Measurements from ENCODE around the gene SCYGR1.
"Not testable (repeated sequence)": the region's sequence is repeated elsewhere in the genome, so short reads cannot be mapped to it uniquely, and the experiment has no call there.

SCYGR1 gene

DNA sequence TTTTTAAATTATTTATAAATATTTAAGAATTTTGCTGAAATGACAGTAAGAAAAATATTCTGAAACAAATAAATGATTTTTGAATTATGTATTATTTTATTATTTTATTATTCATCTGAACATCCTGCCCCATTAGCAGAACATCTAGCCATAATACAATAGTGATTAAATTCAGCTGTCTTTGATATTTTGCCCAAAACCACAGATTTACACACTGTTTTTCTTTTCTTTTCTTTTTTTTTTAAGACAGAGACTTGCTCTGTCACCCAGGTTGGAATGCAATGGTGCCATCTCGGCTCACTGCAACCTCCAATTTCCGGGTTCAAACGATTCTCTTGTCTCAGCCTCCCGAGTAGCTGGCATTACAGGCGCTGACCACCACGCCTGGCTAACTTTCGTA is 1.9 kb upstream of the SCYGR1 start:
- H3K4me1 ChIP-seq: peaks cover 7% of the 10 kb centered on the region; the same call in 1 of the 2 replicates
- no peak for TF ChIP-seq Cebpa-rat (IDR thresholded peaks at IDR 0.05)
- H3K27ac ChIP-seq: no peak overlapping the region
- no peak overlapping the region for H3K9ac ChIP-seq
- H3K4me3 ChIP-seq: no peak overlapping the region
- H3K9me3 ChIP-seq: no peaks in the 10 kb centered on the region
- no peaks in the 10 kb centered on the region for H3K27me3 ChIP-seq
- no peaks in the 10 kb centered on the region for H4K20me1 ChIP-seq
- no peak overlapping the region for H3K4me2 ChIP-seq
- H3K36me3 ChIP-seq: no peaks in the 10 kb centered on the region

DNA sequence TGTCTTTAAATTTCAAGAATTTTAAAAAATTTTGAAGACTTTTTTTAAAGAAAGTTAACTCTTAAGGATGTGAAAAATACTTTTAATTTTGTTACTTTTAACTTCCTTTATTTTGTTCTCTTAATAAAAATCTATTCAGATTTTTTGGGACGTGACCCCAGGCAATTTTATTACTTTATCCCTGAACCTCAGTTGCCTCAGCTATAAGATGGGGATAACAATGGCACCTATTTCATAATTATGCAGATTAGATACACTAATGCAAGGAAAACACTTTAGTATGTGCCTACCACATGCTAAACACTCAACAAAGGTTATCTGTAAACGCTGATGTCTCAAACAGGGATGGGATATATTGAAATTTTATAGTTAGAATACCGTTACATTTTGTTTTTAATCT is 1.5 kb upstream of the SCYGR1 start:
- Histone ChIP-seq H4K20me1 (no peaks in the 10 kb centered on the region), H3K9me3 (no peaks in the 10 kb centered on the region), H3K9ac (no peak overlapping the region), H3K27ac (no peak overlapping the region), H3K36me3 (no peaks in the 10 kb centered on the region), H3K4me2 (no peak overlapping the region), H3K27me3 (no peaks in the 10 kb centered on the region), H3K4me3 (no peak overlapping the region), H3K4me1 (peaks cover 7% of the 10 kb centered on the region; the same call in 1 of the 2 replicates)
- no peak for TF ChIP-seq Cebpa-rat (IDR thresholded peaks at IDR 0.05)

DNA sequence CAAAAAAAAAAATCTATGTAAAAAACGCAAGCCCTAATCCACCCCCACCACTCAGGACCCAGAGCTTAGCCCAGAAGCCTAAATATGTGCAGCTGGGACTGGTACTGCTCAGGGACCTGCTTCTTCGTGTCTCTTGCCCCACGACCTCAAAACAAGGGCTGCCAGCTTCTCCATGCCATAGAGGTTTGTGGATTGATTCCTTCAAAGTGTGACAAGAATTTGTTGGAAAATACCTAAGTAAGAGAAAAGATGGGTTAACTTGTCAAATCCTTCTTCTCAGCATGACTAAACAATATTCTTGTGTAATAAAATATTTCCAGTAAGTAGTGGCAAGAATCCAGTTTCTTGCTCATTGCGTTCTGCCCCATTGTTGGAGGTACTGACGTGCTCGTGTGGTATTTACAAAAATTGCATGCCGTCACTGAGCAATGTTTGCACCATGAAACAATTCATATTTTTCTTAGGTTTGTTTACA is 825 bp upstream of the SCYGR1 start:
- Histone ChIP-seq H3K36me3 (no peaks in the 10 kb centered on the region), H4K20me1 (no peaks in the 10 kb centered on the region), H3K27me3 (no peaks in the 10 kb centered on the region), H3K4me3 (no peak overlapping the region), H3K9ac (no peak overlapping the region), H3K27ac (no peak overlapping the region), H3K9me3 (no peaks in the 10 kb centered on the region), H3K4me1 (peaks cover 7% of the 10 kb centered on the region; the same call in 1 of the 2 replicates), H3K4me2 (no peak overlapping the region)
- no peak for TF ChIP-seq Cebpa-rat (IDR thresholded peaks at IDR 0.05)

DNA sequence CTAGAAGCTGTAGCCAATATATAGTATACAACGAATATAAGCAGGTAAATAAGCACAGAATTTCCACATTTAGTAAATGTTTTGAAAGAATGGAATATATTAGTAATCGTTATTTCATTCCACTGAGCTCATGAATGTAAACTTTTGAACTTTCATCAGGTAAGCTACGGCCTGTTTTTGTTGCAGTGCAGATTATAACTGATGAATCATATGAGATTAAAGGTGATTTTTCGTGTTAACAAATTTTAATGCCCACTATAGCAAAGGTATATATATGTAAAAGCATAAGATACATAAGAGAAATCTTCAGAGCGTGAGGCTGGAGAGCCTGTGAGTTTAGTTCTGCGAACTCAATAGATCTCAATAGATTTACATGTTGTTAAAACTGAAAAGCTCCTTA is 1.1 kb downstream of the SCYGR1 start:
- no peak overlapping the region for H3K27ac ChIP-seq
- no peaks in the 10 kb centered on the region for H3K36me3 ChIP-seq
- H3K4me2 ChIP-seq: no peak overlapping the region

DNA sequence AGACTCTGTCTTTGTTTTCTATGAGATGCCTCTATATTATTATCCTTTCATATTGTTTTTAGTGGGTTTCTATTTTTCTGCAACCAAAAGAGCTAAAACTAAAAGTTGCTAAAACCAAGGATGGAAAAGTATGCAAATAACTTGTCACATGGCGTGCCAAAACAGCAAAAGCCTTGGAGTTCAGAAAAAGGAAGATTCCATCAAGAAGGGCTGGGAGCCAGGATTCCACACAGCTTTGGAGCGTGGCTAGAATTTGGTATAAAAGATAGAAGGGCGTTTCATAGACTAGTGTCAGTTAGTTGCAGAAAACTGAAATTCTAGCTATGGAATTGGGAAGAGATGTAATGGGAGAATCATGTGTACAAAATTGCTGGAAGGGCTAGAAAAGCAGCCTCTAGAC is 4.1 kb downstream of the SCYGR1 start:
- H3K4me1 ChIP-seq: peaks cover 7% of the 10 kb centered on the region; the same call in 1 of the 2 replicates
- no peaks in the 10 kb centered on the region for H3K27me3 ChIP-seq
- no peaks in the 10 kb centered on the region for H3K36me3 ChIP-seq
- H3K4me3 ChIP-seq: no peak overlapping the region
- no peak overlapping the region for H3K9ac ChIP-seq
- no peaks in the 10 kb centered on the region for H4K20me1 ChIP-seq
- TF ChIP-seq Cebpa-rat (IDR thresholded peaks at IDR 0.05): no peak
- H3K9me3 ChIP-seq: no peaks in the 10 kb centered on the region
- no peak overlapping the region for H3K4me2 ChIP-seq
- no peak overlapping the region for H3K27ac ChIP-seq

More for the DNA sequence above, 1.1 kb downstream of the SCYGR1 start:
- Histone ChIP-seq H3K4me1 (peaks cover 7% of the 10 kb centered on the region; the same call in 1 of the 2 replicates), H3K9me3 (no peaks in the 10 kb centered on the region), H3K27me3 (no peaks in the 10 kb centered on the region), H3K9ac (no peak overlapping the region), H3K4me3 (no peak overlapping the region), H4K20me1 (no peaks in the 10 kb centered on the region)
- no peak for TF ChIP-seq Cebpa-rat (IDR thresholded peaks at IDR 0.05)

DNA sequence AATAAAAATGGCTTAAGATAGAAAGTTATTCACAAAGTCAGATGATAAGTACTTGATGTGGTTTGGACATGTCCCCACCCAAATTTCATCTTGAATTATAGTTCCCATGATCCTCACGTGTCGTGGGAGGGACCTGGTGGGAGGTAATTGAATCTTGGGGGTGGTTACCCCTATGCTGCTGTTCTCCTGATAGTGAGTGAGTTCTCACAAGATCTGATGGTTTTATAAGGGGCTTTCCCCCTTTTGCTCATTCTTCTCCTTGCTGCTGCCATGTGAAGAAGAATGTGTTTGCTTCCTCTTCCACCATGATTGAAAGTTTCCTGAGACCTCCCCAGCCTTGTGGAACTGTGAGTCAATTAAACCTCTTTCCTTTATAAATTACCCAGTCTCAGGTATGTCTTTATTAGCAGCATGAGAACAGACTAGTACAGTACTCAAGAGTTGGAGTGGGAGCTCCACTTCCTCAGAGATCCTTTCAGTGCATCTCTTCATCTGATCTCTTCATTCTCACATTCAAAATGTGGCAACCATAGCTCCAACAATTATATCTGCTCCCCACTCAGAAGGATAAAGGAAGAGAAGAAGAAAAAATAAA is 5.4 kb downstream of the SCYGR1 start:
- not testable (repeated sequence) for H3K36me3 ChIP-seq, H3K4me2 ChIP-seq, H3K4me3 ChIP-seq, H3K4me1 ChIP-seq, H3K9me3 ChIP-seq, H3K27ac ChIP-seq, H4K20me1 ChIP-seq, H3K27me3 ChIP-seq, H3K9ac ChIP-seq

DNA sequence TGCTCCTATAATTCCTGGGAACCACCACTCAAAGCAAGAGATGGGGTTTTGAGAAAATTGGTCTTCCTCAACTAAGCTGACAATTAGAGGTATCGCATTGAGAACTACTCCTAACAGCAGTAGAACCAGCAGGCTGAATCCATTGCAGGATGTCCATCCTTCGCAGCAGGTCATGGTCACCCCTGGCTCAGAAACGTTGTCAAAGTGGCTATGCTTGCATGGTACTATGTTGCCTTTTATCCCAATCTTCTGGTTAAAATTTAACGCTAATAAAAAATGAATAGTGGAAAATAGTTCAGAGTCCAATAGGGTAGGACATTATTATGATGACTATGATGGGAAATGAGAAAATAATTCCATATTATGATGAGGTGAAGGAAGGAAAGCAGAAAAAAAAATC is 8.7 kb downstream of the SCYGR1 start, which contains the start of gene TM4SF20:
TM4SF20 (minus strand) TSS at position 212 of the 400 bp plus-strand sequence; CDS start at position 174, 38 bp downstream.
- Histone ChIP-seq H3K9me3 (no peaks in the 10 kb centered on the region), H3K4me2 (no peak within 1 kb of the TSS), H3K36me3 (no peaks in the 10 kb centered on the region), H3K27me3 (no peaks in the 10 kb centered on the region), H3K4me3 (no peak within 1 kb of the TSS), H4K20me1 (no peaks in the 10 kb centered on the region), H3K27ac (no peak within 1 kb of the TSS), H3K4me1 (peaks cover 6% of the 10 kb centered on the region), H3K9ac (no peak within 1 kb of the TSS)
- no peak for TF ChIP-seq Cebpa-rat (IDR thresholded peaks at IDR 0.05)

DNA sequence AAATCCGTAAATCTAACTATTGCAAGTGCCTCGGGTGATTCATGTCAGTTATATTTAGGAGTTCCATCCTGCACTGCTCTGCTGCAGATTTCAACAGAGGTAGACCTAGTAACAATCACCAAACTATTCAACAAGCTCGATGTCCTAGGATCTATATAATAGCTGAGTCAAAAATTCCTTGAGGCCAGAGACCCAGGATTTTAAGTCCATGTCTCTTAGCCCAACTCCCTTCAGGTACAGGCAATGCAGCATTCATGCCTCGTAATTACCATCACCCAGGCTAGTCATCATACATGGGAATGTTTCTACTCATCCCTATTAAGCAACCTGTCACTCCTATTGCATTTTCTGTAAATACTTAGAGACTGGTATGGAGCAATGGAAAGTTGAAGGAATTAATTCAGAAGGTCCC is 9.4 kb downstream of the SCYGR1 start:
- H3K27ac ChIP-seq: no peak overlapping the region
- no peaks in the 10 kb centered on the region for H4K20me1 ChIP-seq
- no peak for TF ChIP-seq Cebpa-rat (IDR thresholded peaks at IDR 0.05)
- no peak overlapping the region for H3K9ac ChIP-seq
- no peaks in the 10 kb centered on the region for H3K9me3 ChIP-seq
- H3K4me3 ChIP-seq: no peak overlapping the region
- no peak overlapping the region for H3K4me2 ChIP-seq
- H3K27me3 ChIP-seq: no peaks in the 10 kb centered on the region
- peaks cover 6% of the 10 kb centered on the region for H3K4me1 ChIP-seq
- no peaks in the 10 kb centered on the region for H3K36me3 ChIP-seq

DNA sequence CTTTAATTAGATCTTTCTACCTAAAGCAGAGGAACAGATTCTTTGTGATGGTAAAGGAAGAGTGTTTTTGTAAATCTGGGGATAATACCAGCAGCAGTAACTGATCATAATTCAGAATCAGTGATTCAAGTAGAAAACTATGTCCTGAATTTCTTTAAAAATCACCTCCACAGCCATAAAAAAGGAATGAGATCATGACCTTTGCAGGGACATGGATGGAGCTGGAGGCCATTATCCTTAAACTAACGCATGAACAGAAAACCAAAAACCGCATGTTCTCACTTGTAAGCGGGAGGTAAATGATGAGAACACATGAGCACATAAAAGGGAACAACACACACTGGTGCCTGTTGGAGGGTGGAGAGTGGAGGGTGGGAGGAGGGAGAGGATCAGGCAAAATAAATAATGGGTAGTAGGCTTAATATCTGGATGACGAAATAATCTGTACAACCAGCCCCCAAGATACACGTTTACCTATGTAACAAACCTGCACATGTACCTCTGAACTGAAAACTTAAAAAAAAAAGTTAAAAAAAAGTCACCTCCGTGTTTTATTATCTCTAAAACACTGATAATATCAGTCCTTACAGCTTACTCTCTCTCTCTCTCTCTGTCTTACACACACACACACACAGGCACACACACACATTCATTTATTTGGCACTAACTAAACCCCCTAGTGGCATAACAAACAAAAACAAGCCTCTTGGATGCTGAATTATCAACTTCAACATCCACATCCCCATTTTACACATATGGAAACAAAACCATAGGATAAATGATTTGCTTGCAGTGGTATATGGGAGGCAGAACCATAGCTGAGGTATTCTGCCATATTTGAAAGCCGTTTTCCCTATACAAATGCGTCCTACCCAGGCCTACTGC is 10.0 kb downstream of the SCYGR1 start:
- no peak overlapping the region for H3K4me3 ChIP-seq
- no peaks in the 10 kb centered on the region for H3K27me3 ChIP-seq
- H3K36me3 ChIP-seq: no peaks in the 10 kb centered on the region
- no peak overlapping the region for H3K9ac ChIP-seq
- no peak for TF ChIP-seq Cebpa-rat (IDR thresholded peaks at IDR 0.05)
- H3K27ac ChIP-seq: no peak overlapping the region
- H4K20me1 ChIP-seq: no peaks in the 10 kb centered on the region
- H3K9me3 ChIP-seq: no peaks in the 10 kb centered on the region
- no peak overlapping the region for H3K4me2 ChIP-seq
- H3K4me1 ChIP-seq: peaks cover 6% of the 10 kb centered on the region
